Measurements from ENCODE around the gene ODC1. TPM values are rescaled to one million over a fixed set of nuclear protein-coding genes. Genes with fewer than 3 reads are reported as not detected.

The ODC1 gene
- total RNA-seq, 2 donors from 2014 or later = 41.5 to 44.6 TPM

DNA sequence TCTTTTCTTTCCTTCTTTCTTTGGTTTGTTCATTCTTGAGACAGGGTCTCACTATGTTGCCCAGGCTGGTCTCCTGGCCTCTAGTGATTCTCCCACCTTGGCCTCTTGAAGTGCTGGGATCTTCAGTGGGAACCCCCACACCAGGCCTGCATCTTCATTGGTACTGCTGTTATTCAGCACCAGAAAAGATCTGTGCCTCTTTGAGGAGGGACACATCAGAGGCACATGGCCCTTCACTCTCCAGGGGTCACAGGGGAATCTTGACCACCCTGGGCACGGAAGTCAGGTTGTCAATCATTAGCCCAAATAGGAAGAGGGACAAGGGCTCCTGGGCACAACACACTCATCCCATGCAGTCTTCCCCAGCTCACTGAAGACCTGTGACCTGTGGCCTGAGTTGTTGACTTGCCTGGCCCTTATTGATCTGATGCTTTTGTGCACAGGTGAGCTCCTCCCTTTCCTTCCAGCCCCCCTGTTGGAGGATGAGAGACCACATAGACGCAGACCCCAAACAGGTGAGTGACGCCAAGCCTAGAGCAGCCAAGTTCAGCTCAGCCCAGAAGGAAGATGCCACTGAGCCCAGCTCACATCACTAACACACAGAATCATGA lies 33.0 kb upstream of the ODC1 start:
- intact Hi-C loops (cut with DNase I, micrococcal nuclease) = no loop called here
- ATAC-seq (no peak), DNase-seq (no peak)

- intact Hi-C loops (cut with DNase I, micrococcal nuclease) = no loop called here
- ATAC-seq = no peak
- no peak for DNase-seq
Observed at GRCh38 chr2:10480359-10480949, 32.3 kb upstream of the ODC1 start.

- peak in 1 of 2 donors; percentile 30 for DNase-seq
- intact Hi-C loops (cut with DNase I, micrococcal nuclease) = no loop called here
- peak; percentile 83 for ATAC-seq
Observed at GRCh38 chr2:10478916-10479315, 30.8 kb upstream of the ODC1 start.

- ATAC-seq (no peak), DNase-seq (no peak)
- intact Hi-C loops (cut with DNase I, micrococcal nuclease) = no loop called here
Observed at GRCh38 chr2:10478298-10478625, 30.1 kb upstream of the ODC1 start.

- DNase-seq (no peak), ATAC-seq (no peak)
- intact Hi-C loops (cut with DNase I, micrococcal nuclease) = no loop called here
Observed at GRCh38 chr2:10477443-10478297, 29.5 kb upstream of the ODC1 start.

GRCh38 chr2:10476723-10477442 lies 28.8 kb upstream of the ODC1 start:
- ATAC-seq = no peak
- intact Hi-C loops (cut with DNase I, micrococcal nuclease) = no loop called here
- DNase-seq = no peak

DNA sequence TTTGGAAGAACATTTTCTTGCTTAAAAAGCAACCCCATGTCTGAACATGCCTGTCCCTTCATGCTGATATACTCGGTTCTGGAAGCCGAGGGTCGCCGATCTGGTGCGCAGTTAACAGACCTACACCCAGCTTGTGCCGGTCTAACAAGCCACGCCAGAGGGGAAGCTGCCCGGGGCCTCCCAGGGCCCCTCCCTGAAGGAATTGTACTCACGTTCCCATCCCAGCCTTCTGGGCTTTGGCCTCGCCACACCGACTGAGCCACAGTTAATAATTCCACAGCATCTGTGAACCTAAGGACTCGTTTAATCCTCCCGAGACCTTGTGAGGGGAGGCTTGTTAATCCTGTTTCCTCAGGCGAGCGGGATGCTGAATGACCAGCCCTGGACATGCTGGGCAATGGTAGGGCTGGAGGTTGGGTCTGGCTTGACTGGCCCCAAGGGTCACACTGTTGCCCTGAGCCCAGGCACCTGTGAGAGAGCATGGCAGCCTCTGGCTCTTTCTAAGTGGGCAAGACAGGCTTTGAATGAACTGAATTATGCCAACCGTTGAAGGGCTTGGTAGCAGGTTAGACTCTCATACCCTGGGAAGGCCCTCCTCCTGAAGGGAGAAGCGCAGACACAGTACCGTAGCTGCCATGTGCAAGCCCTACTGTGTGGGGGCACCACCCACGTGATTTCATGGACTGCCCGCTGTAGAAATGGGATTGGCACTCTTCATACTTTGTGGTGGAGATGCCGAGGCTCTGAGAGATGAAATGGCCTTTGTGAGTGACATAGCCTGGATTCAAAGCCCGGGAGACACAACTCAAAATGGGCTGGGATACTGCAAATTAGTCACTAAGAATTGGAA lies 27.9 kb upstream of the ODC1 start:
- intact Hi-C loops (cut with DNase I, micrococcal nuclease) = no loop called here
- ATAC-seq (no peak), DNase-seq (no peak)

- no peak for DNase-seq
- intact Hi-C loops (cut with DNase I, micrococcal nuclease) = no loop called here
Observed at GRCh38 chr2:10475221-10475722, 27.1 kb upstream of the ODC1 start.

DNA sequence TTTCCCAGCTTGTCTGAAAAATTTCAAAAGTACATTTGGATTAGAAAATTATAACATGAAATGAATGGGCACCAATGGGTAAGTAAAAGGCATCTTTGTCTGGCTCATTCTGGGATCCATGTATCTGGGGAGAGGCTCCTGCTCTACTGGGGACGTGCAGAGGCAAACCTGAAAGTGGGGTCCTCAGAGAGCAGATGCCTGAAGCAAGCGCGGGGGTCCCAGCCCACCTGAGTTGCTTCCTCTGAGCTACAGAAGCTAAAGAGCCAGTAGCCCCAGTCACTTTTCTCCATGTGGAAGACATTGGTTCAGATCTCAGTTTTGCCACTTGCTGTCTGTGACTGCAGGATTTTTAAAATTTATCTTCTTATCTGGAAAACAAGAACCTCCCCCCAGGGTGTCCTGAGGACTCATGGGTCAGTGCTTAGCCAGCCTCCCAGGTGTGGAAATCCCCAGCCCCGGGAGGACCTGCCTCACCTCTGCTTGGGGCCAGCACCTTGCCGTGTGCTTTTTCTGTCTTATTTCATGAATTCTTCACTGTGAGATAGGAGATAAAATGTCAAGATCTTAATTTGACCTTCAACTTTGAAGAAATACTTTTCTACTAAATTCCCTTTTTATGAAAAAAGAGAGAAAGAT lies 25.1 kb upstream of the ODC1 start:
- no peak for DNase-seq
- ATAC-seq = no peak
- intact Hi-C loops (cut with DNase I, micrococcal nuclease) = no loop called here

More at GRCh38 chr2:10475221-10475722, 27.1 kb upstream of the ODC1 start:
- no peak for ATAC-seq

GRCh38 chr2:10471955-10472354 lies 23.8 kb upstream of the ODC1 start:
- no peak for ATAC-seq
- intact Hi-C loops (cut with DNase I, micrococcal nuclease) = no loop called here
- DNase-seq = no peak

- ATAC-seq = no peak
- intact Hi-C loops (cut with DNase I, micrococcal nuclease) = no loop called here
- DNase-seq = no peak
Observed at GRCh38 chr2:10471046-10471571, 23.0 kb upstream of the ODC1 start.

DNA sequence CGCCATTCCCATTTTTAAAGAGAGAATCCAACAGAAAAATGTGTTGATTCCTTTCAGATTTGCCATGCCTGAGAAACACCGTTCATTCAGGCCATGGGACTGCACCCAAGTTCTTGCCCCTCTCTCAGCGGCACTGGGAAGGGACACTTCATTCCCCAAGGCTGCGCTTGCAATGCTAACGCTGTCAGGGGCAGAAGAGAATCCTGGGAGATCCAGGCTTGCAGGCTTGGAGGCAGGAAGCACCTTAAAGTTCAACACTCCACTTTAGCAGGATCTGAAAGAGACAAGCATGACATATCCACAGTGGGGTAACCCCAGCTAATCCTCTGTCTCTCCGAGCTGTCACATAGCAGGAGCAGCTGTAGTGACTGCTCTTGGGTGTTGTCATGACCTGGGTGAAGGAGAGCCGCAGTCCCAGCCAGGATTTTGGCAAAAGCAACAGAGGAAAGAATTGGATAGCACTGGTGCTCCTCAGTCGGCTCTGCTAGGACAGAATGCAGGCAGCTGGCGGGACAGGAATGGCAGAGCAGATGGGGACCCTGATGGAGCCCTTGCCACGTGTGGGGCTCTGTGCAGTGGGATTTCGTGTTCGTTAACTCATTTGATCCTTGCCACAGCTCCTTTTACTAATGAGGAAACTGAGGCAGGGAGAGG lies 22.0 kb upstream of the ODC1 start:
- intact Hi-C loops (cut with DNase I, micrococcal nuclease) = no loop called here
- no peak for DNase-seq
- ATAC-seq = no peak

DNA sequence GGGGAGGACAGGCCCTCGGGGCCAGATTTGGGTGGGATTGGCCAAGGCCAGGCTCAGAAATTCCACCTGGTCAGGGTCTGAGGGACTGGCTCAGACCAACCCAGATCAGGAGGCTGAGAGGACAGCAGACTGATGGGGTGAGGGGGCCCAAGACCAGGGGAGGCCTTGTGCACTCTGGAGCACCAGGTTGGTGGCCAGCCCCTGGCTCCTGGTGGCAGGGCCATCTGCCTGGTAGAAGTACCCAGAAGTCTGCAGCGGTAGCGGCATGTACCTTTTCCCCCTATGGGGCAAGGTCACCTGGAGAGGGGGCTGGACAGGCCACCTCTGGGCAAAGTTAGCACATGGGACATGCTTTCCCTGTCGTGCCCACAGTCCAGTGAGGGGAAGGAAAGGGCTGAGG lies 21.2 kb upstream of the ODC1 start:
- intact Hi-C loops (cut with DNase I, micrococcal nuclease) = no loop called here
- no peak for DNase-seq
- no peak for ATAC-seq

- intact Hi-C loops (cut with DNase I, micrococcal nuclease) = no loop called here
- no peak for ATAC-seq
- no peak for DNase-seq
Observed at GRCh38 chr2:10467401-10467800, 19.3 kb upstream of the ODC1 start.

DNA sequence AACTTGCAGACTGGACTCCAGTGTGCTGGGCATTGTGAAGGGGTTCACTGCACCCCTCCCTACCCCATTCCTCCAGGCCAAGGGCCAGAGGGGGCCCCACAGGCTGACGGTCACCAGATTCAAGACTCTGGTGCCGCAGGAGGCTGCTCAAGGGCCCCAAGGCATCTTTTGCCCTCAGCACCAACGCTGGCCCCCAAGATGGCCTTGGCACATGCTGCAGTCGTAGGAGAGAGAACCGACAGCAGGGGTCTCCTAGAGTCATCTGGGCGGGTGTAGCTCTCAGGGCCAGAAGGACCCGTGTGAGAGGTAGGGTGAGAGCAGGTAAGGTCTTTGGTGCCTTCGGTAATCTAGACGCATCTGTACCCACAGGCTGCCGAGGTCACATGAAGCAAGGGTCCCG lies 18.7 kb upstream of the ODC1 start:
- intact Hi-C loops (cut with DNase I, micrococcal nuclease) = no loop called here
- ATAC-seq (no peak), DNase-seq (no peak)

DNA sequence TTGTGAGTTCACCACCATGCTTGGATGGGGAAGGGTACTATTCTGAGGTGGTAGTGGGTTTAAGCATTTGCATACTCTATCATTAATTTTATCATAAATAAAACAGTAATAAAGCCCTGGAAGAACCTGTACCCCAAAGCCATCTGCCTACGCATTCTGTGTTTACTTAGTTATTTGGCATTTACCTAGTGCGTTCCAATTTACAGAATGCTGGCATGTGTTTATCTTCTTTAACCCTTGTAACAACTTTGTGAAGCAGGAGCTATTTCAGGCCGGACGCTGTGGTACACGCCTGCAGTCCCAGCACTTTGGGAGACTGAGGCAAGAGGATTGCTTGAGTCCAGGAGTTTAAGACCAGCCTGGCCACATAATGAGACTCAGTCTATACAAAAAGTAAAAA lies 17.8 kb upstream of the ODC1 start:
- ATAC-seq (no peak), DNase-seq (no peak)
- intact Hi-C loops (cut with DNase I, micrococcal nuclease) = no loop called here
